Fibroblast of pulmonary artery (primary cell): Measurements from ENCODE around the gene TSEN54.

Experiments
- DNase-seq: peaks from one replicate; pipeline ENCODE4 v3.0.0-alpha.2; 2010; ENCODE audit warnings: low read depth
- H3K4me3 ChIP-seq: replicated peaks from 2 replicates; pipeline ENCODE4 v1.5.1; 2011; ENCODE audit warnings: low read depth, mild to moderate bottlenecking, control low read depth, low read length, moderate library complexity
- TF ChIP-seq, protein P1 (sequence below): IDR thresholded peaks from 2 replicates; pipeline ENCODE4 v1.5.1; 2011; ENCODE audit warnings: mild to moderate bottlenecking, control low read depth, low read length, inconsistent platforms; ENCODE audit errors: missing control alignments

The TSEN54 gene

DNA sequence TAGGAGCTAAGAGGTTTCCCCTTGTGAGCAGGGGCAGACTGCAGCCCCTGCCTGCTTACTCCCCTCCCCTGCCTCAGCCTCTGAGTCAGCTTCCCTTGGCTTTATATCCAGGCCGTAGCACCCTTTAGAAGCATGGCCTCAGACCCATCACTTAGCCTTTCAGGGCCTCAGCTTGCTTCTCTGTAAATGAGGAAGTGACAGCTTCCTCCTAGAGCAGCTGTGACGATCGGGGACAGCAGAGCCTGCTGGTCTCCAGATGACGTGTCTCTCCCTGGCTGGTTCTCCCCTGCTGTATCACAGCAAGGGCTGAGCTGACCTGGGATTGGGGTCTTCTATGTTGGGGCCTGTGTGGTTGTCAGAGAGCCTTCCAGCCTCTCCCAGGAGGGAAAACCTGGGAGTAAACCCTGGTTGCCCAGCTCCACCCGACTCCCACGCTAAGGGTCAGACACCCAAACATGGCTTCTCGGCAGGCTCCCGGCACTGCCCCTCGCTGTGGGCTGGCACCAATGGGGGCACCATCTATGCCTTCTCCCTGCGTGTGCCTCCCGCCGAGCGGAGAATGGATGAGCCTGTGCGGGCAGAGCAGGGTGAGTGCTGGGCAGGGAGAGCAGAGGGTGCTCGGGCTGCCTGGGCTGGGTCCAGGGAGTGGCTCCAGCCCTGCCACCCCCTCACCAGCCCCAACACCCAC lies 55.0 kb downstream of the TSEN54 start:
- H3K4me3 ChIP-seq = no peak overlapping the region
- peak; percentile 24 for DNase-seq
- TF ChIP-seq, protein P1, sequence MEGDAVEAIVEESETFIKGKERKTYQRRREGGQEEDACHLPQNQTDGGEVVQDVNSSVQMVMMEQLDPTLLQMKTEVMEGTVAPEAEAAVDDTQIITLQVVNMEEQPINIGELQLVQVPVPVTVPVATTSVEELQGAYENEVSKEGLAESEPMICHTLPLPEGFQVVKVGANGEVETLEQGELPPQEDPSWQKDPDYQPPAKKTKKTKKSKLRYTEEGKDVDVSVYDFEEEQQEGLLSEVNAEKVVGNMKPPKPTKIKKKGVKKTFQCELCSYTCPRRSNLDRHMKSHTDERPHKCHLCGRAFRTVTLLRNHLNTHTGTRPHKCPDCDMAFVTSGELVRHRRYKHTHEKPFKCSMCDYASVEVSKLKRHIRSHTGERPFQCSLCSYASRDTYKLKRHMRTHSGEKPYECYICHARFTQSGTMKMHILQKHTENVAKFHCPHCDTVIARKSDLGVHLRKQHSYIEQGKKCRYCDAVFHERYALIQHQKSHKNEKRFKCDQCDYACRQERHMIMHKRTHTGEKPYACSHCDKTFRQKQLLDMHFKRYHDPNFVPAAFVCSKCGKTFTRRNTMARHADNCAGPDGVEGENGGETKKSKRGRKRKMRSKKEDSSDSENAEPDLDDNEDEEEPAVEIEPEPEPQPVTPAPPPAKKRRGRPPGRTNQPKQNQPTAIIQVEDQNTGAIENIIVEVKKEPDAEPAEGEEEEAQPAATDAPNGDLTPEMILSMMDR = no peak

DNA sequence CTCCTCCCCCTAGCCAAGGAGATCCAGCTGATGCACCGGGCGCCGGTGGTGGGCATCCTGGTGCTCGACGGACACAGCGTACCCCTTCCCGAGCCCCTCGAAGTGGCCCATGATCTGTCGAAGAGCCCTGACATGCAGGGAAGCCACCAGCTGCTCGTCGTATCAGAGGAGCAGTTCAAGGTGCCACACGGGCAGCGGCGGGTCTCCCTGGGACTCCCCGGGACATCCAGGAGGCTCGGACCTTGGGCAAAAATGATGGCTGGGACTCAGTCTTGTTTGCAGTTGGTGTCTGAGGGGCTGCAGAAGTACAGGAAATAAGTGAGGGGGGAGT lies 55.5 kb downstream of the TSEN54 start:
- no peak overlapping the region for H3K4me3 ChIP-seq
- TF ChIP-seq, protein P1 = no peak
- no peak for DNase-seq

DNA sequence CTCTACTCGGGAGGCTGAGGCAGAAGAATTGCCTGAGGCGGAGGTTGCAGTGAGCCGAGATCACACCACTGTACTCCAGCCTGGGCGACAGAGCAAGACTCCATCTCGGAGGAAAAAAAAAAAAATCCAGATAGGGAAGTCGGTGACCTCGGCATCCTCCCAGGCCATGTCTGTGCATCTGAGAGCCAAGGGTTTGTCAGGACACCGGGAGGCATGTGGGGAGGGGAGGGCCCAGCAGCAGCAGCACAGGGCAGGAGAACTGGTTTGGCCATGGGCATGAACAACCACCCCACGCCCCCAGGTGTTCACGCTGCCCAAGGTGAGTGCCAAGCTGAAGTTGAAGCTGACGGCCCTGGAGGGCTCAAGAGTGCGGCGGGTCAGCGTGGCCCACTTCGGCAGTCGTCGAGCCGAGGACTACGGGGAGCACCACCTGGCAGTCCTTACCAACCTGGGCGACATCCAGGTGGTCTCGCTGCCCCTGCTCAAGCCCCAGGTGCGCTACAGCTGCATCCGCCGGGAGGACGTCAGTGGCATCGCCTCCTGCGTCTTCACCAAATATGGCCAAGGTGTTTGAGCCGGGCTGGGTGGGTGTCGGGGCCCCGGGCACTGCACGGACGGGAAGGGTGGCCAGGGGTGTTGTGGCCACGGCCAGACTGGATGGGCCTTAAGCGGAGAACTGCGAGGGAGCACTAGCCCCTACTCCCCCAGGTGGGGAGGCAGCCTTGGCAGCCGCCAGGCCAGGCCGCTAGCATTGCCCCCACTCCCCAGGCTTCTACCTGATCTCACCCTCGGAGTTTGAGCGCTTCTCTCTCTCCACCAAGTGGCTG lies 56.6 kb downstream of the TSEN54 start:
- TF ChIP-seq, protein P1 = no peak
- DNase-seq = no peak
- no peak overlapping the region for H3K4me3 ChIP-seq

DNA sequence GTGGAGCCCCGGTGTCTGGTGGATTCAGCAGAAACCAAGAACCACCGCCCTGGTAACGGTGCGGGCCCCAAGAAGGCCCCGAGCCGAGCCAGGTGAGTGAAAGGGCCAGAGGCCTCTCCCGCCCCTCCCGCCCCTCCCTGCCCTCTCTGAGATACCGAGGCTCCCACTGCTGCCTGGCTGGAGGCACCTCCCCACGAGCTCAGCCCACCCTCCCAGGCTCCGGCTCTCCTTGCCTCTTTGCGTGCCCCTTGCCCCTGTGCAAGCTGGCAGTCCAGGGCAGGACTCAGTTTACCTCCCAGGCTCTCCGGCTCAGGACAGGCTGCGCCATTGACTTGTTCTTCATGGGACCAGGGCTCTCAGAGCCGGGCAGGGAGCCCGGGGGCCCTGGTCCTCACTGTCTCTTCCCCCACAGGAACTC lies 57.2 kb downstream of the TSEN54 start:
- no peak for DNase-seq
- no peak overlapping the region for H3K4me3 ChIP-seq
- TF ChIP-seq, protein P1 = no peak

DNA sequence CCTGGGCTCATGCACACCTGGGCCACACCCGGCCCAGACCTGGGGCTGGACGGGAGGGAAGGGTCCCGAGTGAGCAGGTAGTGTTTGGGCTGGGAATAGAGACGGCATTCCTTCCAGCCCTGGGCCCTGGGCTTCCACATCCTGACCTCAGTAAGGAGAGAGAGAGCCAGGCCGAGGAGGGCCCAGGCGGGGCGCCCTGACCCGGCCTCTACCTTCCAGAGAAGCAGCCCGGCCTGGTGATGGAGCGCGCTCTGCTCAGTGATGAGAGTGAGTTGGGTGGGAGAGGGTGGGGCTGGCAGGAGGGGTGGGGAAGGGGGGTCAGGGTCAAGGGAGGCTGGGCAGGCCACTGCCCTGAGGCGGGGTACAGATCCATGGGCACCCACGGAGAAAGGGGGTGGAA lies 57.7 kb downstream of the TSEN54 start:
- DNase-seq = no peak
- TF ChIP-seq, protein P1 = no peak
- no peak overlapping the region for H3K4me3 ChIP-seq
